NCI-H2171 treated with DMSO at 0.1 percent for 48 hours (cell line): ENCODE measurements around the gene ENAM.
A peak's percentile ranks its signal among the peaks of the same experiment; 100 is the strongest.
"Not testable (repeated sequence)": the region's sequence is repeated elsewhere in the genome, so short reads cannot be mapped to it uniquely, and the experiment has no call there.

ENCODE experiments used
- DNase-seq: peaks from one replicate; lab custom pipeline; 2025; lab: John Stamatoyannopoulos, UW

The ENAM gene

DNA sequence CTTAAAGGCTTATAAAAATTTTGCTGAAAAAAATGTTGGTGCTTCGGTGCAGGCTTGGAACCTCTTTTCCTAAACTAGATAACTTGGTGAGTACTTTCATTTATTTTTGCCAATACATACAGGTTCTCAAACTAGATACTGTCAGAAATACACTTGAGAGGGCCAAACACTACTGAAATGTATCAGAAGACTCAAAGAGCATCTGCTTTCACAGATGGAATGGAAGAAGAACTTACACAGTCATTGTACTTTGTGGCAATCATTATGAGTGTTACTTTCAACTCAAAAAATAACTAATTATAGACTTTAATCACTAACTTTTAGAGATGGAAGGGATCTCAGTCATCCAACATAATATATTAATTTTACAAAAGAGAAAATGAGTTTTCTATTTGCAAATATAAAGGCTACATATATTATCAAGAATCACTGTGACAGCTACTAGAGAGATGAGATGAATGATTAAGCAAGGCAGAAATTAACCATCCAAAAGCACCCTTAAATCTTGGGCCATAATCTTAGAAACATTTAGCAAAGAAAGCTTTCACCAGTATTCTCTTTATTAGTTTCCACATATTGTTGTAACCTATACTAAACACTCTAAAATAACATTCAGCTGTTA lies 1.0 kb downstream of the ENAM start:
- DNase-seq = no peak

GRCh38 chr4:70630162-70630561 lies 1.6 kb downstream of the ENAM start:
- no peak for DNase-seq

- DNase-seq = no peak
Measured at GRCh38 chr4:70632028-70632427, 3.5 kb downstream of the ENAM start.

DNA sequence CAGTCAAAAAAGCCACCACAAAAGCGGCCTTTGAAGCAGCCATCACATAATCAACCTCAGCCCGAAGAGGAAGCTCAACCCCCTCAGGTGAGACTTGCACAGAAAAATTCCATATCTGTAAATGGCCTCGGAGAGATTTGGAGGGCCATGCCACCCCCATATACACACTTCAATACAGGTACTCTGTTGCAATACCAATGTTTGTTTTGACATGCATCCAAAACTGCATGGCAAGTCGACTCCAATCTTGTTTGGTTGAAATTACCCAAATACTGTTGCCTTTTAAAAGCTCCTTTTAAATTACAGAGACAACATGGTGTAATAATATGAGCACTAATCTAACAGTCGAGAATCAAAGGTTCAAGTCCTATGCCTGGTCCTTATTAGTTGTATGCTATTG lies 5.9 kb downstream of the ENAM start:
- DNase-seq = no peak

- peak; percentile 62 for DNase-seq
Measured at GRCh38 chr4:70637239-70637913, 8.8 kb downstream of the ENAM start.

GRCh38 chr4:70640192-70640591 lies 11.6 kb downstream of the ENAM start:
- DNase-seq = no peak

DNA sequence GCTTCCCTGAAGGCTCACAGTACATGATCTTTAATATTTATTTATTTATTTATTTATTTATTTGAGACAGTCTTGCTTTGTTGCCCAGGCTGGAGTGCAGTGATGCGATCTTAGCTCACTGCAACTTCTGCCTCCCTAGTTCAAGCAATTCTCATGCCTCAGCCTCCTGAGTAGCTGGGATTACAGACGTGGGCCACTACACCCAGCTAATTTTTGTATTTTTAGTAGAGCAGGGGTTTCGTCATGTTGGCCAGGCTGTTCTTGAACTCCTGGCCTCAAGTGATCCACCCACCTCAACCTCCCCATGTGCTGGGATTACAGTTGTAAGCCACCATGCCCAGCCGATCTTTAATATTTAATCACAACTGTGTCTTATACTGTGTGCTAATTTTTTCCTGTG lies 22.2 kb downstream of the ENAM start:
- not testable (repeated sequence) for DNase-seq

GRCh38 chr4:70651864-70652506 lies 23.4 kb downstream of the ENAM start:
- DNase-seq = peak; percentile 39

DNA sequence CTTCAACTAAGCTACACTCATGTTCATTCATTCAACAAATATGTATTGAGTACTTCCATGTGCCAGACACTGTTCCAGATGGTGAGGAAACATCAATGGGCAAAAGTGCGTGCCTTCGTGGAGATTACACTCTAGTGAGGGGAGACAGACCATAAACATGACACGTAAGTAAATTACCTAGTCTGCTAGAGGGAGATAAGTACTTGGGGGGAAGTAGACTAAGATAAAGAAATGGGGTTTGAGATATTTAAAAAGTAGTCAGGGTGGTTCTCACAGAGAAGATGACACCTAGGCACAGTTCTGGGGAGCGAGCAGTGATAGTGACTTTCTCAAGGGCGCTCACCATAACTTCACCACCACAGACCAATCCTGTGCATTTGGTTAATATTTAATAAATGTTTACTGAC lies 26.1 kb downstream of the ENAM start:
- DNase-seq = no peak

GRCh38 chr4:70657326-70657725 lies 28.8 kb downstream of the ENAM start:
- no peak for DNase-seq

DNA sequence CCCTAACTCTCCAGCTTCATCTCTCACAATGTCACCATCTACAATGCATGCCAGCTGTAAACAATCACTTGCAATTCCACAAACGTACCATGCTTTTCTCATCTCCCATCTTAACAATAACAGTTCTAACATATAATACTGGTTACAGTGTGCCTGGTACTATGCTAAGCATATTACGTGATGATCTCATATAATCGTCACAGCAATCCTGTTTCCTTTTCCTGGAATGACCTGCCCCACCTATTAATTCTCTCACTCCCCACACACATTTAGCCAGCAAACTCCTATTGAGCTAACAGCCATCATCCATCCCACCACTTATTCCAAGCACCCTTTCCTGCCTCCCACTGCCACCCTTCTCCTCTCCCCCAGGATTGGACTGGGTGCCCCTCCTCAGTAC lies 29.9 kb downstream of the ENAM start:
- DNase-seq = no peak

GRCh38 chr4:70660106-70660505 lies 31.6 kb downstream of the ENAM start:
- no peak for DNase-seq

- not testable (repeated sequence) for DNase-seq
Measured at GRCh38 chr4:70661309-70661922, 32.9 kb downstream of the ENAM start.

DNA sequence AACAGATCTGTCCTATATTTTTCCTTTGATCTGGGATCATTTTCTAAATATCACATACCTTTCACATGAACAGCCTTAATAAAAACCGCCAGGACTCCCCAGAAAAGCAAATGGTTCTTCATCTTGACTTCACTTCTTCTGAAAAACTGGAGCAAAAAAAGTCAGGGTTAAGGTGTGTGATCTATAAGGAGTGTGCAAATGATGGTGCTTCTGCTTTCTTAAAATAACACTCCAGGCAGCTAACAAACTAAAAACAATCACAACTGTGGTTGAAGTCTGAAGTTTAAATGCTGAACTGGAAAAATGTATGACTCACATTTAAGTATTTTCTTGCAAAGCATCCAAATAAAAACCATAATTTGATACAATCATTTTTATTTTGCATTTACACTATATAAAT lies 37.8 kb downstream of the ENAM start, which contains the start of gene JCHAIN:
Gene JCHAIN (minus strand): TSS at position 140 of the 400 bp plus-strand sequence. CDS start 18 bp downstream, at position 122.
- DNase-seq = no peak

DNA sequence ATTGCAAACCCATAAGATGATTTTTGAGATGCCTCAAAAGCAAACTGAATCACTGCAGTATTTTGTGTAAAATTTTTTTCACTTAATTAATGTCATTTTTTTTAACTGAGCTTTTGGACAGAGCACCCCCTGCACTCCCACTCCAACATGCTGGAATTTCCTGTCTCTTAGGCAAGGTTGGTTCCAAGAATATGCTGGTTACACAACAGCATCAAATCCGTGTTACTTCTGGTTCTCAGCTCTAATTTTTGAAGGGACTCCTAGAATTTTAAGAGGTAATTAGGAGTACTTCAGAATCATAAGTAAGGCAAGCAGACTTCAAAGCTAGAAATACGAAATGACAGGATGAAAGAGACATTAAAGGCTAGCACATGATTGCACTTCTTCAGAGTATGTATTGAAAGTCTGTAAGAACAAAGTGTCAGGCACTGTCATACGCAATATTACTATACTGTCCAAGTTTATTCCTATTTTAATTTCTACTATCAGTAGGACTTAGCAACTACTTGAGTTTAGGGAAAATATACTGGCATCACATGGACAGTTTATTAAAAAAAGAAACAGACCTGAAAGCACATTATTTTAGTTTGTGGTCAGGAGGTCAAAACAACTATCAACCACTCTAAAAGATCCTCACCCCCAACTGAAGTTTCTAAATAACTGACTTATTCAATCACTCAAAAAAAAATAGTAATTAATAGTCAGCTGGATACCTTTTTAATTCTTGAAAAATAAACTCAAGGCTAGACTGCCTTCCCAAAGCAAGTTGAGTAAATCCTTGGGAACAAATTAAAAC lies 39.4 kb downstream of the ENAM start:
- no peak for DNase-seq

- DNase-seq = peak; percentile 1
Measured at GRCh38 chr4:70670332-70671014, 41.9 kb downstream of the ENAM start.

- no peak for DNase-seq
Measured at GRCh38 chr4:70671091-70671490, 42.5 kb downstream of the ENAM start.

GRCh38 chr4:70674191-70674590 lies 45.6 kb downstream of the ENAM start:
- DNase-seq = no peak

GRCh38 chr4:70674731-70675130 lies 46.2 kb downstream of the ENAM start:
- DNase-seq = no peak

DNA sequence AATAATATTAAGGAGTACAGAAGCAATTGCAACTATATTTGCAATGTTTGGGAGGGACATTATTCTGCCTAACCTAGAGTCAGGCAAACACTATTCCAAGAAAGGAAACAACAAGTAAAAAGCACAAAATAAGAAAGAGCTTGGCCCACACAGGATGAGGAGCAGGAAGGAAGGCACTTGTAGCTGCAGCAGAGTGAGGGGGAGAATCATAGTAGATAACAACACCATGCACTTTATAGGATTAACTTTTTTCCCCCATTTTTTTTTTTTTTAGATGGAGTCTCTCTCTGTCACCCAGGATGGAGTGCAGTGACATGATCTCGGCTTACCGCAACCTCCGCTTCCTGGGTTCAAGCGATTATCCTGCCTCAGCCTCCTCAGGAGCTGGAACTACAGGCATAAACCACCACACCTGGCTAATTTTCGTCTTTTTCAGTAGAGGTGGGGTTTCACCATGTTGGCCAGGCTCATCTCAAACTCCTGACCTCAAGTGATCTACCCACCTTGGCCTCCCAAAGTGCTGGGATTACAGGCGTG lies 48.1 kb downstream of the ENAM start:
- DNase-seq = no peak

GRCh38 chr4:70678383-70678999 lies 49.9 kb downstream of the ENAM start:
- DNase-seq = no peak
